Measurements from ENCODE around the gene STOML1.

DNA sequence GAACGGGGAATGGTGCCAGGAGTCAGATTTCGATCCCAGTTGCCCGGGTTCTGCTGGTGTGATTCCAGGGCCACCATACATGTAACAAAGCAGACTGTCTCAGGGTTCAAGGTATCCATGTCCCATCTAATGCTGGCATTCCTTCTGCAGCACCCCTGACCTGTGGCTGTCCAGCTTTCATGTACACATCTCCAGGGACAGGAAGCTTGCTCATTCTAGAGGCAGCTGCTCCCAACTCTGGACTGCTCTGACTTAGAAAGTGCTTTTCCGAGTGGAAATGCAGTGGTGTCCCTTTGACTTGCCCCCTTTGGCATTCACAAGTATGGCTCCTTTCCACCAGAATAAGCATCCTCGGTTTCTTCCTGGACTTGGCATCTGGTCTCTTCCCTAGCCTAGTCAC, 33.3 kb upstream of the STOML1 start:
- TF ChIP-seq POLR2A (IDR thresholded peaks at IDR 0.05): no peak
- TF ChIP-seq, protein P1, sequence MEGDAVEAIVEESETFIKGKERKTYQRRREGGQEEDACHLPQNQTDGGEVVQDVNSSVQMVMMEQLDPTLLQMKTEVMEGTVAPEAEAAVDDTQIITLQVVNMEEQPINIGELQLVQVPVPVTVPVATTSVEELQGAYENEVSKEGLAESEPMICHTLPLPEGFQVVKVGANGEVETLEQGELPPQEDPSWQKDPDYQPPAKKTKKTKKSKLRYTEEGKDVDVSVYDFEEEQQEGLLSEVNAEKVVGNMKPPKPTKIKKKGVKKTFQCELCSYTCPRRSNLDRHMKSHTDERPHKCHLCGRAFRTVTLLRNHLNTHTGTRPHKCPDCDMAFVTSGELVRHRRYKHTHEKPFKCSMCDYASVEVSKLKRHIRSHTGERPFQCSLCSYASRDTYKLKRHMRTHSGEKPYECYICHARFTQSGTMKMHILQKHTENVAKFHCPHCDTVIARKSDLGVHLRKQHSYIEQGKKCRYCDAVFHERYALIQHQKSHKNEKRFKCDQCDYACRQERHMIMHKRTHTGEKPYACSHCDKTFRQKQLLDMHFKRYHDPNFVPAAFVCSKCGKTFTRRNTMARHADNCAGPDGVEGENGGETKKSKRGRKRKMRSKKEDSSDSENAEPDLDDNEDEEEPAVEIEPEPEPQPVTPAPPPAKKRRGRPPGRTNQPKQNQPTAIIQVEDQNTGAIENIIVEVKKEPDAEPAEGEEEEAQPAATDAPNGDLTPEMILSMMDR (IDR thresholded peaks at IDR 0.05): no peak

All from gastroesophageal sphincter (tissue), 3 donors.